Right lobe of liver (tissue), 6 donors: Measurements from ENCODE around the gene ALDH16A1. TPM values are rescaled to one million over a fixed set of nuclear protein-coding genes. Genes with fewer than 3 reads are reported as not detected.

Experiments used
- ATAC-seq, 4 donors: fragments of 200-7000 bp; cut with Tn5 transposase; one replicate each; pipeline ENCODE4 v1.9.1; 2020; ENCODE audit warnings: mild to moderate bottlenecking in 4 of 4, moderate library complexity in 4 of 4
- DNase-seq, 3 donors: peaks; one replicate each; pipeline ENCODE4 v3.0.0-alpha.2; 2020
- H3K27ac ChIP-seq, 3 donors: fragments of 200-600 bp; one replicate each; pipeline ENCODE4 v1.8.0; 2022
- H3K27me3 ChIP-seq, 2 donors: fragments of 200-600 bp; one replicate each; pipeline ENCODE4 v1.8.0; 2022
- H3K36me3 ChIP-seq, 4 donors: fragments of 200-600 bp; sonication (generic) in 1 of 4; one replicate each; pipeline versions ENCODE4 v1.5.1 to v1.8.0; 2017 to 2022; ENCODE audit warnings: control low read depth in 1 of 4
- H3K4me1 ChIP-seq, 4 donors: fragments of 200-600 bp; sonication (generic) in 1 of 4; one replicate each; pipeline versions ENCODE4 v1.5.1 to v1.8.0; 2017 to 2022; ENCODE audit warnings: control low read depth in 1 of 4
- H3K4me3 ChIP-seq, 3 donors: fragments of 200-600 bp; one replicate each; pipeline ENCODE4 v1.8.0; 2022
- H3K9me3 ChIP-seq, 4 donors: fragments of 200-600 bp; sonication (generic) in 1 of 4; one replicate each; pipeline versions ENCODE4 v1.5.1 to v1.8.0; 2017 to 2022; ENCODE audit warnings: control low read depth in 1 of 4
- POLR2A ChIP-seq: fragments of 450-650 bp; IDR thresholded peaks from one replicate; pipeline ENCODE4 v1.6.1; 2017; ENCODE audit warnings: antibody characterized with exemption, mild to moderate bottlenecking
- WGBS: methylation state at CpG from one replicate; pipeline ENCODE4 v1.1.6; 2018; ENCODE audit warnings: low coverage, low lambda C conversion rate; ENCODE audit not compliant: insufficient coverage; ENCODE audit errors: missing lambda C conversion rate; 5-methylcytosine and 5-hydroxymethylcytosine counted together
- intact Hi-C, 2 donors: fragments of 100-400 bp; cut with DNase I; formaldehyde crosslinking; loops; one replicate each; pipeline versions ENCODE4 v1.11.2 to v1.14.1; 2022
- total RNA-seq, 6 experiments: library from RNA; depleted of rRNA in 2 of 6; stranded (reverse); fragments of >200 nt in 2 of 6; fragmentation: NEBNext Ultra II Directional in 3 of 6; extraction: Animal tissue kit (Norgen Biotek cat#: 25700) in 3 of 6; gene quantifications; one replicate each; pipeline versions ENCODE4 v1.1.0 to v1.2.4, GENCODE V29; 2016 to 2023
- TF ChIP-seq, protein P1 (sequence below), 4 donors: fragments of 200-600 bp in 3 of 4; fragments of 450-650 bp in 1 of 4; IDR thresholded peaks; one replicate each; pipeline versions ENCODE4 v1.5.1 to v1.8.0; 2016 to 2022; ENCODE audit warnings: antibody characterized with exemption in 4 of 4, mild to moderate bottlenecking in 2 of 4
- donor health status: DM: no; HTN: yes; CAD: no.
- donor health status: DM: no; HTN: no; CAD: no.
- donor health status: DM: no; HTN: no; CAD: no.
- donor health status: DM: no; HTN: yes; CAD: no.
- donor health status: DM: no; HTN: yes; CAD: no.

Gene ALDH16A1
- total RNA-seq, 6 experiments from 2014 or later, result 14.4 to 29.6 (median 19.8) TPM

DNA sequence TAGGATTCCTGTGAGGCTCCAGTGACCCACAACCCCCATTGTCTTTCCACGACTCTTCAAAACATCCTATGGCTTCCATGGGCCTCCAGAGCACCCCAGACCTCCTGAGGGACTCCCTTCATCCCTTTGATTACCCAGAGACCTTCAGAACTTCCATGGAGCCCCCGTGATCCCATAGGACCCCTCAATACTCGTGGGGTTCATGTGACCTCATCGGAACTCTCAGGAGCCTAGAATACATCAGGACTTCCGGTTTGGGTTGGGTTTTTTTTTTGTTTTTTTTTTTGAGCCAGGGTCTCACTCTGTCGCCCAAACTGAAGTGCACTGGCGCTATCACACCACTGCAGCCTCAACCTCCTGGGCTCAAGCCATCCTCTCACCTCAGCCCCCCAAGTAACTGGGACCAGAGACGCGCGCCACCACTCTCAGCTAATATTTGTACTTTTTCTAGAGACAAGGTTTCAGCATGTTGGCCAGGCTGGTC is 774 bp downstream of the ALDH16A1 start:
- WGBS, result 41% methylated on average over 10 of the region's 10 CpGs
- ATAC-seq (no peak), DNase-seq (no peak)
- H3K9me3 ChIP-seq, result no peaks in the 10 kb centered on the region
- H3K4me3 ChIP-seq, result peak overlapping the region; percentile 50 to 73 (median 67)
- TF ChIP-seq, protein P1, sequence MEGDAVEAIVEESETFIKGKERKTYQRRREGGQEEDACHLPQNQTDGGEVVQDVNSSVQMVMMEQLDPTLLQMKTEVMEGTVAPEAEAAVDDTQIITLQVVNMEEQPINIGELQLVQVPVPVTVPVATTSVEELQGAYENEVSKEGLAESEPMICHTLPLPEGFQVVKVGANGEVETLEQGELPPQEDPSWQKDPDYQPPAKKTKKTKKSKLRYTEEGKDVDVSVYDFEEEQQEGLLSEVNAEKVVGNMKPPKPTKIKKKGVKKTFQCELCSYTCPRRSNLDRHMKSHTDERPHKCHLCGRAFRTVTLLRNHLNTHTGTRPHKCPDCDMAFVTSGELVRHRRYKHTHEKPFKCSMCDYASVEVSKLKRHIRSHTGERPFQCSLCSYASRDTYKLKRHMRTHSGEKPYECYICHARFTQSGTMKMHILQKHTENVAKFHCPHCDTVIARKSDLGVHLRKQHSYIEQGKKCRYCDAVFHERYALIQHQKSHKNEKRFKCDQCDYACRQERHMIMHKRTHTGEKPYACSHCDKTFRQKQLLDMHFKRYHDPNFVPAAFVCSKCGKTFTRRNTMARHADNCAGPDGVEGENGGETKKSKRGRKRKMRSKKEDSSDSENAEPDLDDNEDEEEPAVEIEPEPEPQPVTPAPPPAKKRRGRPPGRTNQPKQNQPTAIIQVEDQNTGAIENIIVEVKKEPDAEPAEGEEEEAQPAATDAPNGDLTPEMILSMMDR (IDR thresholded peaks at IDR 0.05), result no peak
- TF ChIP-seq POLR2A, result no peak
- intact Hi-C loops, result no loop called here
- peak overlapping the region; percentile 75 to 83 (median 82) for H3K27ac ChIP-seq
- H3K36me3 ChIP-seq, result no peaks in the 10 kb centered on the region
- no peaks in the 10 kb centered on the region for H3K27me3 ChIP-seq
- H3K4me1 ChIP-seq, result peaks cover 0 to 11% (median 3%) of the 10 kb centered on the region in 4 donors

DNA sequence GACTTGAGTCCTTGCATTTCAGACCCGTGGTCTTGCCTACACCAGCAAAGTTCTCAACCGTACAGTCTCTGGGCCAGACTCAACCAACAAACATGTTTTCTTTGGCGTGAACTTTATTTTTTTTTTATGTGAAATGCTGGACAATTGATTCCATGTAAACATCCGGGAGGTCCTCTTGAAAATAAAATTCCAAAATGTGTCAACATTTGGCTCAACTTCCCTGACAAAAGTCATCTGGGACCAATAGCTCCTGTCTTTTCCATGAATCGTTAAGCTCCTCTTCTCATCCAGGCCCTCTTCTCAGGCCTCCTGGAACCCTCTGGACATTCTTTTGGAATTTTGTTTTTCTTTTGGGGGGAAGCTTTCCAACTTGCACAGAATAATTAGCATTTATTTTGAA is 2.7 kb downstream of the ALDH16A1 start:
- WGBS, result 59% methylated on average over 5 of the region's 5 CpGs
- intact Hi-C loops, result no loop called here
- no peak overlapping the region for H3K27ac ChIP-seq

DNA sequence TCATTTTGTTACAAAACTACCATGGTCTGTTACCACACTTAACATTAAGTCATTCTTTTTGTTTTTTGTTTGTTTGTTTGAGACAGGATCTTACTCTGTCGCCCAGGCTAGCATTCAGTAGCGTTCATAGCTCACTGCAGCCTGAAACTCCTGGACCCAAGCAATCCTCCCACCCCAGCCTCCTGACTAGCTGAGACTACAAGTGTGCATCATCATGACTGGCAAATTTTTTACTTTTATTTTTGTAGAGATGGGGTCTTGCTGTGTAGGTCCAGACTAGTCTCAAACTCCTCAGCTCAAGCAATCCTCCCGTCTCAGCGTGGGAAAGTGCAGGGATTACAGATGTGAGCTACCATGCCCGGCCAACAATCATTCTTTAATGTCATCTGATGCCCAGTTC is 3.3 kb downstream of the ALDH16A1 start:
- 62% methylated on average over 5 of the region's 5 CpGs for WGBS
- ATAC-seq (no peak), DNase-seq (no peak)
- no peak for TF ChIP-seq POLR2A
- TF ChIP-seq, protein P1 (IDR thresholded peaks at IDR 0.05), result no peak
- peaks cover 0 to 12% (median 0%) of the 10 kb centered on the region in 4 donors for H3K36me3 ChIP-seq
- H3K27ac ChIP-seq, result peak overlapping the region in 1 of 3 donors; percentile 18
- intact Hi-C loops, result no loop called here
- H3K9me3 ChIP-seq, result no peaks in the 10 kb centered on the region
- no peaks in the 10 kb centered on the region for H3K27me3 ChIP-seq
- no peak overlapping the region for H3K4me3 ChIP-seq
- peaks cover 0 to 6% (median 2%) of the 10 kb centered on the region in 4 donors for H3K4me1 ChIP-seq

More for the DNA sequence above, 2.7 kb downstream of the ALDH16A1 start:
- ATAC-seq, result no peak
- TF ChIP-seq, protein P1 (IDR thresholded peaks at IDR 0.05), result no peak
- TF ChIP-seq POLR2A, result no peak
- no peak overlapping the region for H3K4me3 ChIP-seq
- H3K36me3 ChIP-seq, result peaks cover 0 to 12% (median 0%) of the 10 kb centered on the region in 4 donors
- no peaks in the 10 kb centered on the region for H3K9me3 ChIP-seq
- peaks cover 0 to 6% (median 2%) of the 10 kb centered on the region in 4 donors for H3K4me1 ChIP-seq
- H3K27me3 ChIP-seq, result no peaks in the 10 kb centered on the region
- DNase-seq, result no peak

DNA sequence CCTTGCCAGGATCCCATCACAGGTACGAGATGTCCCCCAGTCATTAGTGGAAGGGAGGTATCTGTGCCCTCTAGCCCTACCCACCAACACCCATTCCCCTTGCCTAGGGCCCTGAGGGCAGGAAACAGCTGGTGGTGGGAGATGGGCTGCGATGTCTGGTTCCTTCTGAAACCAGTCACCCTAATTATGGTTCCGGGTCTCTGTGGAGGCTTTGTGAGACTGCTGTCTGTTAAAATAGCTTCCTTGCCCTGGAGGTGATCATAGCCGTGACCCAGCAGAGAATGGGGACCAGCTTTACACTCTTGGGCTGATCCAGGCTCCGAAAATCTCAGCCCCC is 5.5 kb downstream of the ALDH16A1 start:
- peaks cover 0 to 6% (median 0%) of the 10 kb centered on the region in 4 donors for H3K4me1 ChIP-seq
- DNase-seq (no peak), ATAC-seq (peak in 1 of 4 donors; percentile 16)
- intact Hi-C loops, result no loop called here
- TF ChIP-seq POLR2A, result no peak
- TF ChIP-seq, protein P1 (IDR thresholded peaks at IDR 0.05), result no peak
- no CpG with 5 or more reads among the region's 5 CpGs for WGBS
- H3K9me3 ChIP-seq, result no peaks in the 10 kb centered on the region
- H3K4me3 ChIP-seq, result no peak overlapping the region
- H3K27me3 ChIP-seq, result no peaks in the 10 kb centered on the region
- H3K27ac ChIP-seq, result peak overlapping the region in 1 of 3 donors; percentile 8
- H3K36me3 ChIP-seq, result peaks cover 0 to 12% (median 0%) of the 10 kb centered on the region in 4 donors
